ENCODE measurements around the gene PSMB1. TPM values are rescaled to one million over a fixed set of nuclear protein-coding genes. Genes with fewer than 3 reads are reported as not detected.
"Not testable (repeated sequence)": the region's sequence is repeated elsewhere in the genome, so short reads cannot be mapped to it uniquely, and the experiment has no call there.

PSMB1 gene
- total RNA-seq, 6 experiments from 2014 or later = 227 to 265 (median 252) TPM

- Mint-ChIP-seq H3K4me3 (no peak overlapping the region), H3K36me3 (ENCODE audit: low read depth) (no peaks in the 10 kb centered on the region), H3K9me3 (no peaks in the 10 kb centered on the region), H3K4me1 (ENCODE audit: low read depth) (0 out of 2 replicates have a peak, but pooled peaks cover 5% of the 10 kb centered on the region), H3K27ac (no peak overlapping the region), H3K27me3 (ENCODE audit: insufficient read depth) (peaks cover 3% of the 10 kb centered on the region)
- DNase-seq = no peak
- no peak for TF ChIP-seq CTCF (IDR thresholded peaks at IDR 0.05)
These were observed 40.9 kb downstream of the PSMB1 start for GRCh38 chr6:170512249-170512648.

- no peaks in the 10 kb centered on the region for H3K4me1 Mint-ChIP-seq (ENCODE audit: low read depth)
- H3K4me3 Mint-ChIP-seq = no peak overlapping the region
- no peaks in the 10 kb centered on the region for H3K36me3 Mint-ChIP-seq (ENCODE audit: low read depth)
- H3K27me3 Mint-ChIP-seq (ENCODE audit: insufficient read depth) = peaks cover 3% of the 10 kb centered on the region
- no peaks in the 10 kb centered on the region for H3K9me3 Mint-ChIP-seq
- no peak for DNase-seq
- TF ChIP-seq CTCF (IDR thresholded peaks at IDR 0.05) = no peak
- H3K27ac Mint-ChIP-seq = no peak overlapping the region
These were observed 42.5 kb downstream of the PSMB1 start for GRCh38 chr6:170510631-170511030.

GRCh38 chr6:170509723-170510018, 43.4 kb downstream of the PSMB1 start:
- Mint-ChIP-seq H3K9me3 (no peaks in the 10 kb centered on the region), H3K4me3 (no peak overlapping the region), H3K36me3 (ENCODE audit: low read depth) (no peaks in the 10 kb centered on the region), H3K27me3 (ENCODE audit: insufficient read depth) (peaks cover 3% of the 10 kb centered on the region), H3K4me1 (ENCODE audit: low read depth) (no peaks in the 10 kb centered on the region), H3K27ac (no peak overlapping the region)
- DNase-seq = no peak
- TF ChIP-seq CTCF (IDR thresholded peaks at IDR 0.05) = no peak

GRCh38 chr6:170508892-170509722, 44.0 kb downstream of the PSMB1 start:
- not testable (repeated sequence) for H3K9me3 Mint-ChIP-seq; H3K4me1 Mint-ChIP-seq (ENCODE audit: low read depth); H3K27me3 Mint-ChIP-seq (ENCODE audit: insufficient read depth); H3K27ac Mint-ChIP-seq; DNase-seq; H3K36me3 Mint-ChIP-seq (ENCODE audit: low read depth); H3K4me3 Mint-ChIP-seq

GRCh38 chr6:170508275-170508674, 44.8 kb downstream of the PSMB1 start:
- not testable (repeated sequence) for H3K9me3 Mint-ChIP-seq; H3K27me3 Mint-ChIP-seq (ENCODE audit: insufficient read depth); H3K36me3 Mint-ChIP-seq (ENCODE audit: low read depth); H3K27ac Mint-ChIP-seq; DNase-seq; H3K4me3 Mint-ChIP-seq; H3K4me1 Mint-ChIP-seq (ENCODE audit: low read depth)

- DNase-seq; H3K27ac Mint-ChIP-seq; H3K4me3 Mint-ChIP-seq; H3K27me3 Mint-ChIP-seq (ENCODE audit: insufficient read depth); H3K9me3 Mint-ChIP-seq; H3K36me3 Mint-ChIP-seq (ENCODE audit: low read depth); H3K4me1 Mint-ChIP-seq (ENCODE audit: low read depth): not testable (repeated sequence)
These were observed 45.4 kb downstream of the PSMB1 start for GRCh38 chr6:170507728-170508127.

- no peak for TF ChIP-seq CTCF (IDR thresholded peaks at IDR 0.05)
- no peak for DNase-seq
- no peak overlapping the region for H3K27ac Mint-ChIP-seq
These were observed 46.7 kb downstream of the PSMB1 start for GRCh38 chr6:170506446-170506845.

More at GRCh38 chr6:170506446-170506845, 46.7 kb downstream of the PSMB1 start:
- Mint-ChIP-seq H3K4me3 (no peak overlapping the region), H3K36me3 (ENCODE audit: low read depth) (peaks cover 8% of the 10 kb centered on the region), H3K4me1 (ENCODE audit: low read depth) (no peaks in the 10 kb centered on the region), H3K27me3 (ENCODE audit: insufficient read depth) (peaks cover 4% of the 10 kb centered on the region), H3K9me3 (peaks cover 14% of the 10 kb centered on the region)
